K562 (cell line): Measurements from ENCODE around the gene SRSF11. TPM values are rescaled to one million over a fixed set of nuclear protein-coding genes. Genes with fewer than 3 reads are reported as not detected.

Experiments
- BCLAF1 ChIP-seq, 2 experiments: fragments of 450-650 bp in 1 of 2; IDR thresholded peaks; 2 replicates each; pipeline ENCODE4 v1.6.1; 2011 to 2017; ENCODE audit warnings: low read depth in 2 of 2, antibody characterized with exemption in 1 of 2, borderline replicate concordance in 1 of 2, low read length in 1 of 2, mild to moderate bottlenecking in 1 of 2, mixed read lengths in 1 of 2; ENCODE audit not compliant: control insufficient read depth in 1 of 2
- E2F3 ChIP-seq: fragments of 250-450 bp; sonication (Bioruptor Pico); IDR thresholded peaks from 2 replicates; pipeline ENCODE4 v1.4.0; 2020; ENCODE audit warnings: mild to moderate bottlenecking
- ELF2 ChIP-seq: fragments of 250-450 bp; sonication (Bioruptor Pico); IDR thresholded peaks from 2 replicates; pipeline ENCODE4 v1.5.0; 2021; ENCODE audit warnings: mild to moderate bottlenecking
- EP400 ChIP-seq: fragments of 450-650 bp; IDR thresholded peaks from 2 replicates; pipeline ENCODE4 v1.6.1; 2017; ENCODE audit warnings: antibody characterized with exemption, mild to moderate bottlenecking, moderate library complexity
- FOXJ3 ChIP-seq: sonication (generic); formaldehyde crosslinking; IDR thresholded peaks from 2 replicates; pipeline ENCODE4 v1.4.0; 2020; ENCODE audit warnings: mild to moderate bottlenecking, missing genetic modification reagents
- HNRNPL ChIP-seq: fragments of 200-400 bp; formaldehyde crosslinking; IDR thresholded peaks from 2 replicates; pipeline ENCODE4 v1.6.1; 2017; ENCODE audit warnings: low read depth, mild to moderate bottlenecking, low read length
- MLLT1 ChIP-seq, 2 experiments: fragments of 450-650 bp; IDR thresholded peaks; 2 replicates each; pipeline ENCODE4 v1.6.1; 2016
- PCBP1 ChIP-seq: fragments of 200-400 bp; formaldehyde crosslinking; IDR thresholded peaks from 2 replicates; pipeline ENCODE4 v1.6.1; 2018; ENCODE audit warnings: mild to moderate bottlenecking, low read depth, low read length; ENCODE audit not compliant: poor library complexity, severe bottlenecking
- RNF2 ChIP-seq: sonication (generic); IDR thresholded peaks from 2 replicates; pipeline ENCODE4 v1.6.1; 2016
- SAP30 ChIP-seq: fragments of 200-600 bp; sonication (generic); IDR thresholded peaks from 2 replicates; pipeline ENCODE4 v1.6.1; 2012; ENCODE audit warnings: borderline replicate concordance, low read depth, mild to moderate bottlenecking, moderate library complexity, low read length, control low read depth, inconsistent platforms; ENCODE audit not compliant: insufficient read depth, poor library complexity, severe bottlenecking
- SMARCA4 ChIP-seq: fragments of 450-650 bp; IDR thresholded peaks from 2 replicates; pipeline ENCODE4 v1.6.1; 2016
- ZBTB17 ChIP-seq: fragments of 450-650 bp; formaldehyde crosslinking; IDR thresholded peaks from 2 replicates; pipeline ENCODE4 v1.4.0; 2020; ENCODE audit warnings: mild to moderate bottlenecking
- ZBTB34 ChIP-seq: fragments of 250-450 bp; sonication (Bioruptor Pico); IDR thresholded peaks from 2 replicates; pipeline ENCODE4 v1.8.0; 2021; ENCODE audit warnings: mild to moderate bottlenecking, moderate library complexity
- ZNF668 ChIP-seq: fragments of 250-450 bp; sonication (Bioruptor Pico); IDR thresholded peaks from 2 replicates; pipeline ENCODE4 v1.8.0; 2022; ENCODE audit warnings: mild to moderate bottlenecking, inconsistent platforms
- polyA plus RNA-seq, 8 experiments: library from polyadenylated mRNA; depleted of rRNA in 4 of 8; stranded (reverse) in 5 of 8; unstranded in 3 of 8; fragments of >200 nt; fragmentation: Nextera tagmentation in 2 of 8; fragmentation: Illumina TruSeq in 1 of 8; extraction: Ambion mirVana in 2 of 8; extraction: Trizol in 1 of 8; gene quantifications; 2 replicates each; pipeline versions ENCODE4 v1.2.1 to v1.2.3, GENCODE V29; 2011 to 2014; ENCODE audit warnings: inconsistent platforms in 1 of 8, missing spikeins in 1 of 8
- total RNA-seq, 7 experiments: library from RNA; depleted of rRNA in 6 of 7; stranded (reverse); fragments of >200 nt in 6 of 7; fragmentation: Illumina TruSeq in 2 of 7; extraction: Trizol in 2 of 7; gene quantifications; 2 replicates each; pipeline versions ENCODE4 v1.2.1 to v1.2.3, GENCODE V29; 2011 to 2021; ENCODE audit warnings: low replicate concordance in 1 of 7
- TF ChIP-seq, protein P1 (sequence below): fragments of 450-650 bp; IDR thresholded peaks from 2 replicates; pipeline ENCODE4 v1.6.1; 2014; ENCODE audit warnings: low read depth, mild to moderate bottlenecking, moderate library complexity, borderline replicate concordance

SRSF11 gene
- total and polyA plus RNA-seq, 9 of the 15 experiments (the other 6 are each of a cell fraction or from before 2014, with no cell fraction given) = 76.9 to 418 (median 190) TPM

- TF ChIP-seq RNF2 (0 out of 2 replicates have a peak, but pooled peaks have one; percentile 36), PCBP1 (no peak), ZBTB34 (no peak), HNRNPL (no peak), SMARCA4 (peak; percentile 25; the same call in 1 of the 2 replicates), FOXJ3 (CRISPR knock-in tag) (no peak), MLLT1 (IDR thresholded peaks at IDR 0.05) (peak; percentile 17 to 75; a peak in 2 of 4 replicates), ZNF668 (CRISPR knock-in tag) (no peak), SAP30 (peak; percentile 21), ZBTB17 (peak; percentile 62; the same call in 1 of the 2 replicates), E2F3 (CRISPR knock-in tag) (peak; percentile 55; the same call in 1 of the 2 replicates), ELF2 (CRISPR knock-in tag) (peak; percentile 66; the same call in 1 of the 2 replicates), EP400 (peak; percentile 94), BCLAF1 (IDR thresholded peaks at IDR 0.05; ENCODE audit: borderline replicate concordance in 1 of 2, control insufficient read depth in 1 of 2, low read depth in 2 of 2, low read length in 1 of 2) (no peak)
- TF ChIP-seq, protein P1, sequence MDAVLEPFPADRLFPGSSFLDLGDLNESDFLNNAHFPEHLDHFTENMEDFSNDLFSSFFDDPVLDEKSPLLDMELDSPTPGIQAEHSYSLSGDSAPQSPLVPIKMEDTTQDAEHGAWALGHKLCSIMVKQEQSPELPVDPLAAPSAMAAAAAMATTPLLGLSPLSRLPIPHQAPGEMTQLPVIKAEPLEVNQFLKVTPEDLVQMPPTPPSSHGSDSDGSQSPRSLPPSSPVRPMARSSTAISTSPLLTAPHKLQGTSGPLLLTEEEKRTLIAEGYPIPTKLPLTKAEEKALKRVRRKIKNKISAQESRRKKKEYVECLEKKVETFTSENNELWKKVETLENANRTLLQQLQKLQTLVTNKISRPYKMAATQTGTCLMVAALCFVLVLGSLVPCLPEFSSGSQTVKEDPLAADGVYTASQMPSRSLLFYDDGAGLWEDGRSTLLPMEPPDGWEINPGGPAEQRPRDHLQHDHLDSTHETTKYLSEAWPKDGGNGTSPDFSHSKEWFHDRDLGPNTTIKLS = peak; percentile 62; the same call in 1 of the 2 replicates
Observed at GRCh38 chr1:70205434-70206118, 15.6 kb upstream of the SRSF11 start, which contains the start of gene LRRC40 (continued).
